Natural killer cell (primary cell): ENCODE measurements around the gene NR6A1. TPM values are rescaled to one million over a fixed set of nuclear protein-coding genes. Genes with fewer than 3 reads are reported as not detected.

ENCODE experiments used
- ATAC-seq, 3 donors: fragments of 150-1000 bp in 2 of 3; fragments of 200-7000 bp in 1 of 3; cut with Tn5 transposase; 1 replicate in 1 of 3; 2 replicates in 2 of 3; pipeline ENCODE4 v1.10.0; 2021; ENCODE audit warnings: mild to moderate bottlenecking in 2 of 3, moderate library complexity in 2 of 3
- DNase-seq, 2 donors: peaks; one replicate each; pipeline versions ENCODE4 v3.0.0 to v3.0.0-alpha.2; 2013 to 2021; ENCODE audit warnings: mixed read lengths in 1 of 2
- H3K27ac ChIP-seq: one replicate; pipeline ENCODE4 v1.5.1; 2013; ENCODE audit warnings: mild to moderate bottlenecking, low read length
- H3K27me3 ChIP-seq: one replicate; pipeline ENCODE4 v1.6.1; 2013; ENCODE audit warnings: low read length; ENCODE audit not compliant: control insufficient read depth, insufficient read depth
- H3K36me3 ChIP-seq: one replicate; pipeline ENCODE4 v1.6.1; 2013; ENCODE audit warnings: low read length; ENCODE audit not compliant: control insufficient read depth, insufficient read depth
- H3K4me1 ChIP-seq: one replicate; pipeline ENCODE4 v1.6.1; 2013; ENCODE audit warnings: low read length; ENCODE audit not compliant: control insufficient read depth, insufficient read depth
- H3K4me3 ChIP-seq: one replicate; pipeline ENCODE4 v1.5.1; 2013; ENCODE audit warnings: low read length
- H3K9me3 ChIP-seq: one replicate; pipeline ENCODE4 v1.6.1; 2013; ENCODE audit warnings: low read length; ENCODE audit not compliant: control insufficient read depth, insufficient read depth
- H3K27ac Mint-ChIP-seq, 2 donors: one replicate each; pipeline ENCODE4 v1.8.0; 2022; ENCODE audit warnings: mild to moderate bottlenecking in 2 of 2, mixed read lengths in 2 of 2, moderate library complexity in 1 of 2
- H3K27me3 Mint-ChIP-seq, 2 donors: one replicate each; pipeline ENCODE4 v1.8.0; 2022; ENCODE audit warnings: low read depth in 2 of 2, mixed read lengths in 2 of 2
- H3K36me3 Mint-ChIP-seq: one replicate; pipeline ENCODE4 v1.8.0; 2022; ENCODE audit warnings: mixed read lengths
- H3K4me1 Mint-ChIP-seq, 2 donors: one replicate each; pipeline ENCODE4 v1.8.0; 2022; ENCODE audit warnings: mixed read lengths in 2 of 2
- H3K4me3 Mint-ChIP-seq: one replicate; pipeline ENCODE4 v1.8.0; 2022; ENCODE audit warnings: mild to moderate bottlenecking, moderate library complexity, mixed read lengths
- H3K9me3 Mint-ChIP-seq, 2 donors: one replicate each; pipeline ENCODE4 v1.8.0; 2022; ENCODE audit warnings: mixed read lengths in 2 of 2
- WGBS: methylation state at CpG from one replicate; pipeline ENCODE4 v1.1.7; 2013; ENCODE audit warnings: missing lambda C conversion rate; ENCODE audit not compliant: insufficient coverage; 5-methylcytosine and 5-hydroxymethylcytosine counted together
- intact Hi-C: fragments of 100-400 bp; cut with micrococcal nuclease; formaldehyde crosslinking; loops from one replicate; pipeline ENCODE4 v1.14.2; 2022
- total RNA-seq, 4 donors: library from RNA; stranded (reverse); fragments of 120-200 nt in 1 of 4; gene quantifications; one replicate each; pipeline versions ENCODE4 v1.2.3 to v1.2.4, GENCODE V29; 2013 to 2022
- TF ChIP-seq, protein P1 (sequence below): fragments of 200-600 bp; IDR thresholded peaks from one replicate; pipeline ENCODE4 v1.8.0; 2022; ENCODE audit warnings: antibody characterized with exemption

The NR6A1 gene
- total RNA-seq, 3 donors from 2014 or later (not counting 1 experiment from before 2014, with no cell fraction given) = 0.07 to 0.75 (median 0.49) TPM

DNA sequence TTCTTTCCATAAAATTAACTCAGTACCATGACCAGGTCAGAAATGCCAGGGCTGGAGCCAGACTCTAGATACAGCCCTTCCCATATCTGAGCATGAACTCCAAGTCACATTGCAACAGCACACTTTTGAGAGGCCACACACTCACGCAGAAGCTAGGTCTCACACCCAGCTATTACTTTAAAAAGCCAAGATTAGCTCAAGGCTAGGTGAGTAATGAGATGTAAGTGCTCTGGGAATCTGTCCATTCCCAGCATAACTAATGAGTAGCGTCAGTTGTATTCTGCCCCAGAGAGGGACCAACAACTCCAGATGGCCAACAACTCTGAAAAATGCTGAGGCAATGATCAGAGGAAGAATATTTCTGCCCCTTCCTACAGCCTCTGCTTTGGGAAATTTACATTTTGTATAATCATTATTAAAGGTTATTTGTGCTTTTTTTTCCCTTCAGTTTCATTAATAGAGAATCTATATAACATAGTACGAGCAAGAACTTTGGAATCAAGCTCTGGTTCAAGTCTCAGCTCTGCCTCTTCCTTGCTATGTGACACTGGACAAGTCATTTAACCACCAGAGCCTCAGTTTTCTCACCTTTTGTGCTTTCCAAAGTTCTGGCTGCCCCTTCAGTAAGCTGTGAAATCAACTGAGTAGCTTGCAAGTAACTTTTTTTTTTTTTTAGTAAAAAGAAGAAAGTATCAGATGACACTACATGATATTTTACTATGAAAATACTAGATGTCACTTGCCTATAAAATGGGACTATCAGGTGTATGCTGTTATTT is 118.3 kb downstream of the NR6A1 start:
- Histone ChIP-seq H3K4me1 (peaks cover 14% of the 10 kb centered on the region), H3K9me3 (no peaks in the 10 kb centered on the region), H3K27me3 (no peaks in the 10 kb centered on the region), H3K4me3 (no peak overlapping the region), H3K27ac (no peak overlapping the region), H3K36me3 (no peaks in the 10 kb centered on the region)
- H3K9me3 Mint-ChIP-seq = no peaks in the 10 kb centered on the region
- ATAC-seq = peak in 2 of 3 donors; percentile 34 to 67
- H3K4me1 Mint-ChIP-seq = peaks cover 56 to 60% of the 10 kb centered on the region in 2 donors
- TF ChIP-seq, protein P1, sequence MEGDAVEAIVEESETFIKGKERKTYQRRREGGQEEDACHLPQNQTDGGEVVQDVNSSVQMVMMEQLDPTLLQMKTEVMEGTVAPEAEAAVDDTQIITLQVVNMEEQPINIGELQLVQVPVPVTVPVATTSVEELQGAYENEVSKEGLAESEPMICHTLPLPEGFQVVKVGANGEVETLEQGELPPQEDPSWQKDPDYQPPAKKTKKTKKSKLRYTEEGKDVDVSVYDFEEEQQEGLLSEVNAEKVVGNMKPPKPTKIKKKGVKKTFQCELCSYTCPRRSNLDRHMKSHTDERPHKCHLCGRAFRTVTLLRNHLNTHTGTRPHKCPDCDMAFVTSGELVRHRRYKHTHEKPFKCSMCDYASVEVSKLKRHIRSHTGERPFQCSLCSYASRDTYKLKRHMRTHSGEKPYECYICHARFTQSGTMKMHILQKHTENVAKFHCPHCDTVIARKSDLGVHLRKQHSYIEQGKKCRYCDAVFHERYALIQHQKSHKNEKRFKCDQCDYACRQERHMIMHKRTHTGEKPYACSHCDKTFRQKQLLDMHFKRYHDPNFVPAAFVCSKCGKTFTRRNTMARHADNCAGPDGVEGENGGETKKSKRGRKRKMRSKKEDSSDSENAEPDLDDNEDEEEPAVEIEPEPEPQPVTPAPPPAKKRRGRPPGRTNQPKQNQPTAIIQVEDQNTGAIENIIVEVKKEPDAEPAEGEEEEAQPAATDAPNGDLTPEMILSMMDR = no peak
- peak overlapping the region; percentile 61 for H3K4me3 Mint-ChIP-seq
- intact Hi-C loops = no loop called here
- no peak for DNase-seq
- no peaks in the 10 kb centered on the region for H3K27me3 Mint-ChIP-seq
- 70% methylated on average over 2 of the region's 3 CpGs for WGBS
- H3K27ac Mint-ChIP-seq = peak overlapping the region; percentile 43 to 70
- H3K36me3 Mint-ChIP-seq = no peaks in the 10 kb centered on the region

- intact Hi-C loops = no loop called here
- Histone ChIP-seq H3K9me3 (no peaks in the 10 kb centered on the region), H3K27me3 (no peaks in the 10 kb centered on the region), H3K36me3 (no peaks in the 10 kb centered on the region), H3K4me1 (peaks cover 11% of the 10 kb centered on the region), H3K27ac (no peak overlapping the region), H3K4me3 (no peak overlapping the region)
- no peaks in the 10 kb centered on the region for H3K36me3 Mint-ChIP-seq
- WGBS = 83% methylated on average over 1 of the region's 1 CpG
- no peaks in the 10 kb centered on the region for H3K9me3 Mint-ChIP-seq
- TF ChIP-seq, protein P1 = no peak
- H3K27me3 Mint-ChIP-seq = no peaks in the 10 kb centered on the region
- peak in 1 of 3 donors; percentile 34 for ATAC-seq
- peak overlapping the region; percentile 43 to 70 for H3K27ac Mint-ChIP-seq
- H3K4me3 Mint-ChIP-seq = peak overlapping the region; percentile 49
- no peak for DNase-seq
- H3K4me1 Mint-ChIP-seq = peaks cover 50 to 54% of the 10 kb centered on the region in 2 donors
Measured at GRCh38 chr9:124652203-124652602, 118.9 kb downstream of the NR6A1 start.

GRCh38 chr9:124645274-124645673 is 125.8 kb downstream of the NR6A1 start:
- intact Hi-C loops = no loop called here
- H3K27me3 Mint-ChIP-seq = no peaks in the 10 kb centered on the region
- H3K36me3 Mint-ChIP-seq = peaks cover 11% of the 10 kb centered on the region
- TF ChIP-seq, protein P1 = no peak
- H3K27ac ChIP-seq = no peak overlapping the region
- no peak overlapping the region for H3K4me3 ChIP-seq
- peaks cover 16 to 31% of the 10 kb centered on the region in 2 donors for H3K4me1 Mint-ChIP-seq
- H3K36me3 ChIP-seq = no peaks in the 10 kb centered on the region
- peaks cover 6 to 8% of the 10 kb centered on the region in 2 donors for H3K9me3 Mint-ChIP-seq
- H3K4me3 Mint-ChIP-seq = peak overlapping the region; percentile 30
- H3K9me3 ChIP-seq = no peaks in the 10 kb centered on the region
- H3K27ac Mint-ChIP-seq = peak overlapping the region in 1 of 2 donors; percentile 60
- peaks cover 4% of the 10 kb centered on the region for H3K4me1 ChIP-seq
- DNase-seq = no peak
- no peak for ATAC-seq
- no peaks in the 10 kb centered on the region for H3K27me3 ChIP-seq
